HG03159 (cell line): ENCODE measurements around the gene MLH3.
A peak's percentile ranks its signal among the peaks of the same experiment; 100 is the strongest.
"Not testable (repeated sequence)": the region's sequence is repeated elsewhere in the genome, so short reads cannot be mapped to it uniquely, and the experiment has no call there.

Source experiments
- ATAC-seq: cut with Tn5 transposase; IDR thresholded peaks from one replicate; pipeline ENCODE4 v1.9.1; 2021; ENCODE audit warnings: mild to moderate bottlenecking, moderate library complexity; ENCODE audit not compliant: unreplicated experiment

MLH3 gene

GRCh38 chr14:75050852-75051555 is at the start of gene MLH3:
MLH3 (minus strand) TSS chr14:75051467; CDS start chr14:75049655, 1,812 bp downstream.
- ATAC-seq, result peak; percentile 66

- no peak for ATAC-seq
Measured at GRCh38 chr14:75098682-75099081, 47.4 kb upstream of the MLH3 start.

DNA sequence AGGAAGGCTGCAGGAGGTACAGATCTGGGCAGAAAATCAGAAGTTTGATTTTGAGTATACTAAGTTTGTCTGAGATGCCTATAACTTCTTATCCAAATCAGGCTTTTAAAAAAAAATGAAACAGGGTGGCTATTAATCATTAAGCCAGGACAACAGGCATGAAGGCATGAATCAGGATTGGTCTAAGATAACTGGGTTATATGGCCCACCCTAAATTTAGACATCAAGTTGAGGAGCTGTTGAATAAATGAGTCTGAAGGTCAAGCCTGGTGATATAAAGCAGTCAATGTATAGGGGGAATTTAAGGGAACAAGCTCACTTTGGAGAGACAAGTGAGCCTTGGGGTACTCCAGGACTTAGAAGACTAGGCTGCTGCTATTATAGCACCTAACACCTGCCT is 46.9 kb upstream of the MLH3 start:
- ATAC-seq, result no peak

DNA sequence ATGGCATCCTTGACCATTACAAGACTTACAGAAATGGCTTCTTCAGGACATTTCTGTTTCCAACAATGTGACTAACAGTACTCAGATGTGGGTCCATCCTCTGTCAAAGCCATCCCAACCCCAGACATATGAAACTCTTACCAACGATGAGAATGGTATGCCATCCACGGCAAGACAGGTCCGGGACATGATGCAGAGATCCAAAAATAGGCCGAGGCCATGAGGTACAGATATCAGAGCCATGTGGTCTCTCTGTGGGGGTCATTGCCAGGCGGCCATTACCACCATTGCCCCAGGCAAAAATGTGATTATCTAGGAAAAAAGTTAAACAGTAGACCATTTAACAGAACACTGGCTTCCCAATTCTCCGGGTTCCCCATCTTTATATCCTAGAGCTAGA is 45.7 kb upstream of the MLH3 start:
- no peak for ATAC-seq

DNA sequence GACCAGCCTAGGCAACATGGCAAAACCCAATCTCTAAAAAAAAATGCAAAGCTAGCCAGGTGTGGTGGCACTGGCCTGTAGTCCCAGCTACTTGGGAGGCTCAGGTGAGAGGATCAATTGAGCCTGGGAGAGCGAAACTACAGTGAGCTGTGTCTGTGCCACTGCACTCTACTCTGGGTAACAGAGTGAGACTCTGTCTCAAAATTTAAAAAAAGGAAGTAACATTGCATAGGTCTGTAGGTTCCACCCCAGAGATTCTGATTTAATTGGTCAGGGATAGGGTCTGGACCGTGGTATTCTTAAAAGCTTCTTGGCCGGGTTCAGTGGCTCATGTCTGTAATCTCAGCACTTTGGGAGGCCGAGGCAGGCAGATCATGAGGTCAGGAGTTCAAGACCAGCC is 44.4 kb upstream of the MLH3 start:
- no peak for ATAC-seq

DNA sequence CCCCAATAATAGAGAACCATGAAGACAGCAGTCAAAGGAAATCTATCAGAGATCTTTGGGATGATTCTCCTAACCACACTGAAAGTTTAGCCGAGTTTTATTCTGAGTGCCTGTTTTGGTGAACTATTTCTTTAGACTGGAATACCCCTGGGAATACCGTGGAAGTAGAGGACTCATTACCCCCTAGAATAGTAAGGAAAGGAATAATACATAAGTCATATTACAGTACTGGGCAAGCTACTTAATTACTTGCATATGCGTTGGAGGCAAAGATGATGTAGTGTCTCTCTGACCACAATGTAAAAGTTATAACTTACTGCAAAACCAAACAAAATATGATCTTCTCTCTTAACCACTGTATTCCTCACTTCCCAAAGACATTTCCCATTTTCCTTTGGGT is 43.6 kb upstream of the MLH3 start:
- ATAC-seq, result no peak

DNA sequence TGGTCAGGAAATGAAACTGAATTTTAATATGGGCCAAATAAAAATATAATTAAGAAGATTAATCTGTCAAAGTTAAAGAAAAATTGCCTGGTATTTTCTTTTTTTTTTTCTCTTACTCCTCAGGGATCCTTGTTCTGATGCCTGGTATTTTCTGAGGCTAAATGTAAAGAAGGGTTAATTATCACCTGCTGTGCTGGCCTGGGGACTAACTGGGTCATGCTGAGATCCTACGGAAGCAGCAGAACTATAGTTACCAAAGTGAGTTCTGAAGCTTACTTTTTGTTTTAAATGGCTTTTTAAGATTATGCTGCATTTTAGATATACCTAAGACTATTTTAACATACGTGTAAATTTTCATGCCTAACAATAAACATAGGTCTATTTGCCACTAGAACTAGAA is 41.4 kb upstream of the MLH3 start:
- no peak for ATAC-seq

GRCh38 chr14:75091251-75091650 is 40.0 kb upstream of the MLH3 start:
- no peak for ATAC-seq

- no peak for ATAC-seq
Measured at GRCh38 chr14:75090353-75090752, 39.1 kb upstream of the MLH3 start.

- no peak for ATAC-seq
Measured at GRCh38 chr14:75088566-75089373, 37.5 kb upstream of the MLH3 start.

- no peak for ATAC-seq
Measured at GRCh38 chr14:75088153-75088552, 36.9 kb upstream of the MLH3 start.

DNA sequence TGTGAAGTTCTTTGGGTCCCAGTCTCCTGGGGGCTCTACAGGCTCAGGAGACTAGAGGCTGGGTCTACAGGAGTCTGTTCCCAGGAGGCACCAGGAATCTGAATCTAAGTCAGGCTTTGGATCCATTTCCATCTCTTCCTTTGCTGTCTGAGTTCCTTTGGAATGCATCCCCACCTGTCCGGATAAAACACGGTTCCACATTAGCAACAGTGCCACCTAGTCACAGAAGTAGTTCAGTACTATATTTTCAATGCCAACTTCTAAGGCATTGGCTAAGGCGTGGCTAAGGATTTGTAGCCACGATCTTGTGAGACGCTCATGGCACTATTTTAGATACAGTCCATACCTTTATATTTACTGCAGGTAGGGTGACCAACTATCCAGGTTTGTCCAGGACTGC is 33.2 kb upstream of the MLH3 start:
- no peak for ATAC-seq

GRCh38 chr14:75083271-75083670 is 32.0 kb upstream of the MLH3 start:
- ATAC-seq, result no peak

DNA sequence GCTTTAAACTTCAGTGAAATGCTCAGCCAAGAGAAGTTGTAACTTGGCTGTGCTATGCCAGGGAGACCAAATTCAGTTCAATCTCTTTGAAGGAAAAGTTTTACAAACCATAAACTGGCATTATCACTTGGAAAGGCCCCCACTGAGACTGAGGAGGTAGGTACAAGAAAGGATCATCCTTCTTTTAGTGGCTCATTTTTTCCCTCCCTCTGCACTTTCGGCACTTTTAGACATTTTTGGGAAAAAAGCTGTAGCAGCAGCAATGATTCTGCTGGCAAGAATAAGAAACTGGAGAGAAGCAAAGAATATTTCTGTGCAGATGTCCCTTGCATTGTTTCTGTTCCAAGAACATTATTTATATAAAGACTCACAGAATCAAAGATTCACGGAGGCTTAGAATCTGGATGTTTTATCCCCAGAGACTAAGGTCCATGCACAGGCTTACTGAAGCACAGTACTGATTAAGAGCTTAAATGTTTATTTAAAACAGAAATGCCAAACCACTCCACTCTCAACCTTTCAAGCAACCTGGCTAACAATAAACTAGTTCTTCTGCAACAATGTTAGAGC is 30.5 kb upstream of the MLH3 start:
- no peak for ATAC-seq

DNA sequence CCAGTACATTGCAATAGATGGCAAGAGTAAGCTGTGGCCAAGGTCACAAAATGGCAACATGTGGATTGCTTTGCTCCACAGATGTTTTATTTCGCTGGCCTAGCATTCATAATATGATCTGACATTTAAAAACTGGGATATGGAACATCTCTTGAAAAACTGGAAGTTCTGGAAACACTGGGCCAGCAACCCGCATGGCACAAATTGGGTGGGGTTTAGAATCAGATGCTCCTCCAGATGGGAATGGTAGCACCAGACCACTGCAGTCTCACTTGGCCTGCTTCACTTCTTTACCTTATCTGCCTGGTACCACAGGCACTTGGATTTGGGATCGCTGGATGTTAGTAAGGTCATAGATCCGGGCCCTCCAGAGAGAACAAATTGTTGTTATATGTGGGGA is 28.3 kb upstream of the MLH3 start:
- no peak for ATAC-seq

GRCh38 chr14:75077794-75078193 is 26.5 kb upstream of the MLH3 start:
- ATAC-seq, result no peak

DNA sequence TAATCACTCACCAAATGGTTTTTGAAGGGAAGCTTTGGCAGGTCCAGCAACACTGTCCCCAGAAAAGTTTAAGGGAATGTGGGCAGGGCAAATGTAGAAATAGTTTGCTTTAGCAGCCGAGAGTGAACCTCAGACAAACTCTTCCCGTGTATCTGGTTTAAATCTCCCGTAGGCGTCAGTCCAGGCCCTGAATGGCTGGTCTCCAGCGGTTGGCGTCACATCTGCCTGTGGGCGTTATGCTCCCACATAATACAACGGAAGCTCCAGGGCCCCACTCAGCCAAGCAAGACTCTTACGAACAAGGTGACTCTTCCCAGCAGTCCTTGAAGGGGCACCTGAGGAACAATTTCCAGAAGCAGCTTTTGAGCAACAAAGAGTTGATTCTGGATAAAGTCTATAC is 19.1 kb upstream of the MLH3 start:
- ATAC-seq, result no peak

- no peak for ATAC-seq
Measured at GRCh38 chr14:75069811-75070145, 18.5 kb upstream of the MLH3 start.

GRCh38 chr14:75069121-75069810 is 18.0 kb upstream of the MLH3 start, which contains the start of gene ZC2HC1C:
ZC2HC1C (plus strand) TSS chr14:75069641; CDS start chr14:75070574, 933 bp downstream.
- ATAC-seq, result peak; percentile 69

- no peak for ATAC-seq
Measured at GRCh38 chr14:75068294-75069120, 17.2 kb upstream of the MLH3 start.

DNA sequence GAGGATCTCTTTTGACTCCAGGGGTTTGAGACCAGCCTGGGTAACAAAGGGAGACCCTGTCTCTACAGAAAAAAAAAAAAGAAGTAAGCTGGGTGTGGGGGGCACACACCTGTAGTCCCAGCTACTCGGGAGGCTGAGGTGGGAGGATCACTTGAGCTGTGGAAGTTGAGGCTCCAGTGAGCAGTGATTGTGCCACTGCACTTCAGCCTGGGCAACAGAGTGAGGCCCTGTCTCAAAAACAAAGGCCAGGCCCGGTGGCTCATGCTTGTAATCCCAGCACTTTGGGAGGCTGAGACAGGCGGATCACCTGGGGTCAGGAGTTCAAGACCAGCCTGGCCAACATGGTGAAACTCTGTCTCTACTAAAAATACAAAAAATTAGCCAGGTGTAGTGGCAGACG is 16.5 kb upstream of the MLH3 start:
- ATAC-seq, result not testable (repeated sequence)
